Activated CD4-positive, alpha-beta T cell treated with anti-CD3 and anti-CD28 coated beads, Interleukin-2, amount 10 ng/mL, durations not matched to agents 24 days and 14 days (primary cell): ENCODE measurements around the gene ETNK2. TPM values are rescaled to one million over a fixed set of nuclear protein-coding genes. Genes with fewer than 3 reads are reported as not detected.

Experiments used
- DNase-seq: peaks from one replicate; pipeline ENCODE4 v3.0.0; 2022
- H3K27ac Mint-ChIP-seq: one replicate; pipeline ENCODE4 v1.8.0; 2022; ENCODE audit warnings: mild to moderate bottlenecking, mixed read lengths
- H3K27me3 Mint-ChIP-seq: one replicate; pipeline ENCODE4 v1.8.0; 2022; ENCODE audit warnings: mixed read lengths
- H3K36me3 Mint-ChIP-seq: one replicate; pipeline ENCODE4 v1.8.0; 2022; ENCODE audit warnings: low read depth, mild to moderate bottlenecking, mixed read lengths
- H3K4me1 Mint-ChIP-seq: one replicate; pipeline ENCODE4 v1.8.0; 2021; ENCODE audit warnings: mixed read lengths
- H3K4me3 Mint-ChIP-seq: one replicate; pipeline ENCODE4 v1.8.0; 2022; ENCODE audit warnings: mild to moderate bottlenecking, moderate library complexity, mixed read lengths
- H3K9me3 Mint-ChIP-seq: one replicate; pipeline ENCODE4 v1.8.0; 2021; ENCODE audit warnings: mixed read lengths
- intact Hi-C: fragments of 100-400 bp; cut with micrococcal nuclease; formaldehyde crosslinking; loops from one replicate; pipeline ENCODE4 v1.15.1; 2023
- total RNA-seq: library from RNA; stranded (reverse); gene quantifications from 2 replicates; pipeline ENCODE4 v1.2.3, GENCODE V29; 2022

Gene ETNK2
- total RNA-seq, 1 donor from 2014 or later, result not detected

DNA sequence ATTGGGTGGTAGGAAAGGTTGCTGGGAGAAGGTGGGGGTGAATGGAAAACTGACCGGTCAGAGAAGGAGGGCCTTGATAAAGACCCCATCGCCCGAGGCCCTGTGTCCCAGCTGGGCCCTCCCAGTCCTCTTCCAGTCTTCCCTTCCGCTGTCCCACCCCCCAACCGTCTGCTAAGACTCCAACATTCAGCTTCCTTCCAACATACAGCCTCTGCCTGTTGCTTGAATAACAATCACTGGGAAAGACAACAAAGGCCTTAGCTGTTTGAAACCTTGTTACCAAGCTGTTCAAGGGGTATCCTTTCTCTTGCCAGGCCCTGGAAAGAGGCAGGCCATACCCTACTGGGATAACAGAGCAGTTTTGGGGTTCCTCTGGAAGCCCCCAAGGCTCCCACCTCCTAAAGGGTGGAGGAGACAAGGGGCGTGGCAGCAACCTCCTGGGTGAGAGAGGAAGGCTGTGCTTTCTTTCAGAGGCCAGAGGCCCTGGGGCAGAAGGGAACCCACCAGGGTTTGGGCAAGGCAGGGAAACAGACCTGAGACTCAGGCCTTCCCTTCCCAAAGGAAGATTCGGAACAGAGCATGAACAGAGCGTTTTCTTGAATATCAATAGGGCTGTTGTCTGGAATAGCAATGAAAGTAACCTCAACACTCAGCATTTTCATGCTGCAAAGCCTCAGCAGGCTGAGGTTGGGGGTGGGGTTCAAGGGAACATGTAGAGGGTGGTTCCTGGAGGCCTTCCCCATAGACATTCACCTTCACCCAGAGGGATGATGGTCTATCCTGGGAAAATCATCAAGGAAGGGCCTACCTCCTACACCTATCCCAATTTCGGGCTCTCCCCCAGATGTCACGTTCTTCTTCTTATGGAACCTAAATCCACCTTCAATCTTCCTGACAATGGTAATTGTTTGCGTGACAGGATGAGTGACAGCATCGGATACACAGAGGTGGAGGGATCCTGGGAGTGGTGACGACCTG lies 4.1 kb downstream of the ETNK2 start:
- peaks cover 25% of the 10 kb centered on the region for H3K27me3 Mint-ChIP-seq
- intact Hi-C loops, result no loop called here

DNA sequence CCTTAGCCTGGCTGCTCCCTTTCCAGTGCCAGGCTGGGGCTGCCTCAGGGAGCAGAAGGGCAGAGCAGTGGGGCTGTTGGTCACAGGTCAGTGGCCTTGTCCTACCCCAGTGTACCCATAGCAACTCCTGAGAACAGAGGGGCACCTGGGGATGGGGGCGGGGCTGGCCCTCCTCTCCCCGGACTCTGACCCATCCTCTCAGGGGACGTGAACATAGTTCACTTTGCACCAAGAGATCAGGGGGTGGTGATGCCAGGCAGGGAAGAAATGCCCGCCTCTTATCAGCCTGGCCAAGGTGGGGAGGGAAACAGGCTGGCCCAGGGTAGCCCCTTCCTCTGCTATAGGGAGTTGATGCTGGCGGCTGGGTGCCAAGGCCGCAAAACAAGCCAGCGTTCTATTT lies 4.9 kb downstream of the ETNK2 start:
- no peaks in the 10 kb centered on the region for H3K4me1 Mint-ChIP-seq
- no peak overlapping the region for H3K4me3 Mint-ChIP-seq
- H3K36me3 Mint-ChIP-seq, result no peaks in the 10 kb centered on the region
- no peak overlapping the region for H3K27ac Mint-ChIP-seq
- H3K27me3 Mint-ChIP-seq, result peaks cover 21% of the 10 kb centered on the region
- intact Hi-C loops, result no loop called here
- no peaks in the 10 kb centered on the region for H3K9me3 Mint-ChIP-seq
- DNase-seq, result no peak

More for the DNA sequence above, 4.1 kb downstream of the ETNK2 start:
- Mint-ChIP-seq H3K4me3 (no peak overlapping the region), H3K9me3 (no peaks in the 10 kb centered on the region), H3K27ac (no peak overlapping the region), H3K4me1 (no peaks in the 10 kb centered on the region), H3K36me3 (no peaks in the 10 kb centered on the region)
- DNase-seq, result no peak

DNA sequence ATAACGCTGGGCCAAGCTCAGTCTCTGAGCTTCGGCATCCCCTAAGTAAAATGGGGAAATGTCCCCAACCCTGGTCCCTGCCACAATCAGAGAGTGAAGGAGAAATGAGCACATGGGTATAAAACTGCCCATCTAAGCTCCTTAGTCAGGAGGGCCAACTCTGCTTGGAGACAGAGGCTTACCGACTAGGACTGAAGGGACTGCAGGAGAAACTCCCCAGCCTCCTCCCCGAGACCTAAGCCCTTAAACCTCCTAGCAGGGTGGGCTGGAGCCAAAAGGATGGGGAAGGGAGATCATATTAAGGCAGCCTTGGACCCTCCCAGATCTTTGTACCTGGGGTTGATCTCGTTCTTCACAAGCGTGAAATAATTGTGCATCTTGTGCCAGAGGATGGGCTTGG lies 5.5 kb downstream of the ETNK2 start:
- no peaks in the 10 kb centered on the region for H3K9me3 Mint-ChIP-seq
- intact Hi-C loops, result no loop called here

DNA sequence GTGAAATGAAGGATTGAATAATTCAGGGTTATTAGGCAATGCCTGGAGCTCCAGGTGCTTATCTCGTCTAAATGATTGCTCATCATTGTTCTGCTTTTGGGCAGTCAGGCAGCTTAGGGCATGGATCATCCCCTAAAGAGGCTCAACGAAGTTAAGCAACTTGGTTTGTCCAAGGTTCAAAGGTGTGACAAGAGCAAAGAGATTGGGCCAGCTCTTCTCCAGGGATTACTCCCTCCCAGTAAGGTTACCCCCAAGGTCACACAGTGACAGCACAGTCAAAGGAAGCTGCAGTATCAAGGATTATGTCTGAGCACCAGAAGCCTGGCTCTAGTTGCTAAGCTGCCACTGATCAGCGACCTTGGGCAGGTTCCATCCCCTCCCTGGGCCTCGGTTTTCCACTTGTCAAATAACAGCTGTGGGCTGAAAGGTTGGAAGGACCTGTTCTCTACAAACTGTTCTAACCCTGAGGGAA lies 6.8 kb downstream of the ETNK2 start:
- intact Hi-C loops, result no loop called here

More for the DNA sequence above, 5.5 kb downstream of the ETNK2 start:
- DNase-seq, result no peak
- Mint-ChIP-seq H3K27ac (no peak overlapping the region), H3K4me3 (no peak overlapping the region), H3K4me1 (no peaks in the 10 kb centered on the region), H3K36me3 (no peaks in the 10 kb centered on the region), H3K27me3 (peaks cover 21% of the 10 kb centered on the region)

DNA sequence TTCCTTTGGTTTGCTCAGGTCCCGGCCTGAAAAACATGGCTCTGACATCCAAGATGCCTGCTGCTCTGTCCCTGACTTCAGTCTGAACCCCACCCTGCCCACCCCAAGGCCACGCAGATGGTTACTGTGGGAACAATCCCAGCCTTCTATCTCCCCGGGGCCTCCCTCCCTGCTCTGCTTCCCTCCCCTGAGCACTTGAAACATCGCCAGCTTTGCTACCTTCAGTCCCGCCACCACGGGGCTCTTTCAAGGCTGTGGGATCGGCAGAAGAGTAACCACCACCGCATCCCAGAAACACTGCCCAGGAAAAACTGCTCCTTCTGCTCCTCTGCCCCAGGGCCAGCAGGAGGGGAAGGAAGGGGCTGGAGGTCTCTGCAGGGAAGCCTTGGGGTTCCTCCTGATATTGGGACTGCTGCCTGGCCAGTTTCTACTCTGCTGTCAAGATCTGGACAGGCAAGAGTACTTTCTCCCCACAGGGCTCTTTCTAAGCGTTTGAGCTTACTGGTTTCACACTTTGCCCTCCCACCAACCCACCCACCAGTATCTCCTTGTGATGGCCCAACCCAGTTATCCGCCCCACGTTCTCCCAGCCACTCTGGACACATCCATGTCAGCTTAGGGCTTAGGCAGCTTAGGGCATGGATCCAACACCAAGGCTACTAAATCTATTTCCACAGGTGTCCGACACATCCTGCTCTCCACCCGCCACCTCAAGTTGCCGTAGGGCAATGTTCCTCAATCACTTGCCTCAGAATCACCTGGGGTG lies 8.4 kb downstream of the ETNK2 start:
- H3K27me3 Mint-ChIP-seq, result peaks cover 11% of the 10 kb centered on the region
- DNase-seq, result no peak
- no peaks in the 10 kb centered on the region for H3K4me1 Mint-ChIP-seq
- H3K36me3 Mint-ChIP-seq, result no peaks in the 10 kb centered on the region
- intact Hi-C loops, result no loop called here
- H3K4me3 Mint-ChIP-seq, result no peak overlapping the region
- H3K9me3 Mint-ChIP-seq, result no peaks in the 10 kb centered on the region
- no peak overlapping the region for H3K27ac Mint-ChIP-seq

More for the DNA sequence above, 6.8 kb downstream of the ETNK2 start:
- no peak for DNase-seq
- Mint-ChIP-seq H3K4me1 (no peaks in the 10 kb centered on the region), H3K4me3 (no peak overlapping the region), H3K27ac (no peak overlapping the region), H3K36me3 (no peaks in the 10 kb centered on the region), H3K27me3 (peaks cover 12% of the 10 kb centered on the region), H3K9me3 (no peaks in the 10 kb centered on the region)

DNA sequence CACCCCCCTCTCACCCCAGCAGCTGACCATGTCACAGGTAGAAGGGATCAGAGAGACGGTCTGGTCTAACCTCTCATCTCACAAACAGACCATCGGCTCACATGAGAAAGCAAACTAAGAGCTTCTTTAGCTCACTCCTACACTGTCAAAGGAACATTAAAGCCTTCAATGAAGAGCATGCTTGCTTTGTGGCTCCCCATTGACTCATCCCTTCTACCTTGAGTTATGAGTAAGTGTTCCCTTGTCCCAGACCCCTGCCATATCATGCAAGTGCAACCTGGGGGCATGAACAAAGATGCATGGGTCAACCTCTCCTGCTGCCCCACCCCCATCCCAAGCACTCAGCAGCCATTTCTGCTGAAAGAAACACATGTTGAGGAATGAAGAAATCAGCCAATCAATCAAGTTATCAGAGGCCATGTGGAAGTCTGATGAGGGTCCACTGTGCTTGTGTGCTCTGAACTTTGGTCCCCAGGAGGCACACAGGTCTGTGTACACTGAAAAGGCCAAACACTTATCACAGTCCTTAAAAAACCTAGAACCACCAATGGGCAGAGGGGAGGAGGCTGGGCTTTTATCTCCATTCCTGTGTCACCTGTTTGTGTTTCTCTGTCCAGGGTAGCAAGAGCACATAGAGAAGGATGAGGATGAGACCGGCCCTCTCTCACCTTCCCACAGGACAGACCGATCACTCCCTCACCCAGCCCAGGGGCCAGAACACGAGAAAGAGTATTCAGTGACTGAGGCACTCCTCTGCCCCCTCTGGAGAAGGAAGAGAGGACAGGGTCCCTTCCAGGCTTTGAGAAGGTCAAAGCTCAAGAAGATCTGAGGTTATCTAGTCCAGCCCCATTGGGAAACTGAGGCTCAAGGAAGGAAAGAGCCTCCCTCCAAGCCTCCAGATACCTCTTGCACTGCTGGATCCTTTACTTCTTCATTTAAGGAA lies 9.5 kb downstream of the ETNK2 start:
- H3K4me1 Mint-ChIP-seq, result no peaks in the 10 kb centered on the region
- H3K4me3 Mint-ChIP-seq, result no peak overlapping the region
- H3K27me3 Mint-ChIP-seq, result peaks cover 11% of the 10 kb centered on the region
- H3K27ac Mint-ChIP-seq, result no peak overlapping the region
- H3K9me3 Mint-ChIP-seq, result no peaks in the 10 kb centered on the region
- DNase-seq, result no peak
- intact Hi-C loops, result no loop called here
- H3K36me3 Mint-ChIP-seq, result no peaks in the 10 kb centered on the region

DNA sequence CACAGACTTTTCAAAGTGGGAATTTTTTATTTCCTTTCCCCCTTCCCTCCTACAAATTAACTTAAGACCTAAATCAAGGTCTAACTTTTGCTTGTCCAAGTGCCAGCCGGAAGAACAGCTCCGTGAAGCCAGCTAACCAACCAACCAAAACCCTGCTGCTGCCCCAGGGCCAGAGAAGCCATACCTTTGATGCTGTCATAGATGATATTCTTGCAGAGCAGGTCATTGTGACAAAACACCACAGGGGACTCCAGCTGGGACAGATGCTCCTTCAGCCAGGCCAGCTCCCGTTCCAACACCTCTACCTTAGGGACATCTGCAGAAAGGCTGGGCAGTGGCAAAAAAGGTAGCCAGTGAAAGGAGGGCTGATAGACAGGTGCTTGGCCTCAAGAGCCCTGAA lies 10.7 kb downstream of the ETNK2 start:
- H3K27ac Mint-ChIP-seq, result no peak overlapping the region
- H3K36me3 Mint-ChIP-seq, result no peaks in the 10 kb centered on the region
- DNase-seq, result no peak
- H3K9me3 Mint-ChIP-seq, result no peaks in the 10 kb centered on the region
- peaks cover 9% of the 10 kb centered on the region for H3K27me3 Mint-ChIP-seq
- no peaks in the 10 kb centered on the region for H3K4me1 Mint-ChIP-seq
- H3K4me3 Mint-ChIP-seq, result no peak overlapping the region
- intact Hi-C loops, result no loop called here

DNA sequence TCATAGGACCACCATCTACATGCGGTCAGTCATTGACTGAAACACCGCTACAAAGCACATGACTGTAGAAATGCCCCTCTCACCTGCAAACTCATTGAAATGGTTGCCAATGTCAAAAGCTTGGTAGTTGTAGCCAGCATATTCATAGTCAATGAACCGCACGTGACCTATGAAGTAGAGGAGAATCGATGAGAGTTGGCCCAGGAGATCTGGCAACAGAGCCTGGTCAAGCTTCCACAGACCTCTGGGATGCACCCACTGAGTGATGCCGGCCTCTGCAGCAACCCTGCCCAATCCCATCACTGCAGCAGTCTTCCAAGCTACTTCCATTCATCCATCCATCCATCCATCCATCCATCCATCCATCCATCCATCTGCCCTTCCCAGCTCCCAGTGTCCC lies 11.9 kb downstream of the ETNK2 start:
- Mint-ChIP-seq H3K4me3 (no peak overlapping the region), H3K27me3 (peaks cover 5% of the 10 kb centered on the region), H3K9me3 (no peaks in the 10 kb centered on the region), H3K4me1 (no peaks in the 10 kb centered on the region), H3K36me3 (no peaks in the 10 kb centered on the region), H3K27ac (no peak overlapping the region)
- intact Hi-C loops, result no loop called here
- no peak for DNase-seq

DNA sequence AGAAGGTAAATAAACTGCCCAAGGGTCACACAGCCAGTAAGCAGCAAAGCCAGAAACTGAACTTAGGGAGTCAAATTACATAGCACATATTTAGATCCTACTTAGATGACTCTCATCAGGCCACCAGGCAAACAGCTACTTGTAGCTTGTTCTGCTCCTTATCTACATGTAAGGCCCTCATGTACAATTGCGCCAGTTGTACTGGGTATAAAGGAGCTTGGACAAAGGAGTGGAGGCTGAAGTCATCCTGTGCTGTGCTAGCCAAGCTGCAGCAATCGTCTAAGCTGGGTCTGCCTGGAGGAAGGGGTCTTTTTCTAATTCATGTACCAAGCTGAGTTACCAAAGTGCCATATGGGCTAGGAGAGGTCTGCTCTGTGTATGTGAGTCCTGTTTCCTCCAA lies 12.8 kb downstream of the ETNK2 start:
- no peaks in the 10 kb centered on the region for H3K27me3 Mint-ChIP-seq
- no peaks in the 10 kb centered on the region for H3K9me3 Mint-ChIP-seq
- no peaks in the 10 kb centered on the region for H3K36me3 Mint-ChIP-seq
- intact Hi-C loops, result no loop called here
- H3K4me1 Mint-ChIP-seq, result no peaks in the 10 kb centered on the region
- H3K4me3 Mint-ChIP-seq, result no peak overlapping the region
- H3K27ac Mint-ChIP-seq, result no peak overlapping the region
- DNase-seq, result no peak

DNA sequence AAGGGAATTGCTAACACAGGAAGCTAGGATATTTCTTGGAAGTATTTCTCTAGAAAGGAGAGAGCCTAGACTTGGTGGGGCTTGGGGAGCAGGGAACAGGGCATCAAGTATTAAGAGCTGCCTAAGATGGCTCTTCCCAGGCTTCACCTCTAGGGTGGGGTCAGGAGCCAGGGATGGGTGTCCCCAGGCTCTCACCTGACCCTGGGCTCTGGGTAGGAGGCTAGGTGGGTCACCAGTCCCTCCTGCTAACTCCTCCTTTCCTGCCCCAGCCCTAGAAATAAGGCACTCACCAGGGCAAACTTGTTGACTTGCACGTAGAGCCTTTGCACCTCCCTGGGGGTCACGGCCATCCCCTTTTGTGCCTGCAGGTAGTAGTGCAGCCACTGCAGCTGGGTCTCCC lies 15.0 kb downstream of the ETNK2 start:
- intact Hi-C loops, result no loop called here
- no peaks in the 10 kb centered on the region for H3K27me3 Mint-ChIP-seq

DNA sequence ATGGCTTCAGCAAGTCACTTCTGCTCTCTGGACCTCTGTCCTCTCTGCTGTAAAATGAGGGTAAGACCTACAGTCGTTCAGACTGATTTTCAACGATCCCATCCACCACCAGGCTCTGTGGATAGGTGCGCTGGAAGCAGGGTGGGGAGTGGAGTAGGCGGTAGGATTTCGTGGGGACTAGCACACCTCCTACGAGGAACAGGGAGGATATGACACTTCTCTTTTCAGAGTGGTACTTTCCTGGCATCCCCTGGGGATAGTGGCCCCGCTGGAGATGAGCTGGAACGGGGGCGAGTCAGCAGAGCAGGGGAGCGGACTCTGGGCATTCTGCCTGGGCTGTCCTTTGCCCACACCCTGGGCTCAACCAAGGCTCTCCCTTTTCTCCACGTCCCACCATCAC lies 17.7 kb downstream of the ETNK2 start:
- Mint-ChIP-seq H3K27ac (no peak overlapping the region), H3K9me3 (no peaks in the 10 kb centered on the region), H3K4me1 (peaks cover 3% of the 10 kb centered on the region), H3K4me3 (no peak overlapping the region), H3K36me3 (no peaks in the 10 kb centered on the region), H3K27me3 (no peaks in the 10 kb centered on the region)
- intact Hi-C loops, result no loop called here
- DNase-seq, result no peak

More for the DNA sequence above, 15.0 kb downstream of the ETNK2 start:
- H3K4me1 Mint-ChIP-seq, result no peaks in the 10 kb centered on the region
- no peaks in the 10 kb centered on the region for H3K36me3 Mint-ChIP-seq
- no peak for DNase-seq
- no peaks in the 10 kb centered on the region for H3K9me3 Mint-ChIP-seq
- no peak overlapping the region for H3K27ac Mint-ChIP-seq
- no peak overlapping the region for H3K4me3 Mint-ChIP-seq

DNA sequence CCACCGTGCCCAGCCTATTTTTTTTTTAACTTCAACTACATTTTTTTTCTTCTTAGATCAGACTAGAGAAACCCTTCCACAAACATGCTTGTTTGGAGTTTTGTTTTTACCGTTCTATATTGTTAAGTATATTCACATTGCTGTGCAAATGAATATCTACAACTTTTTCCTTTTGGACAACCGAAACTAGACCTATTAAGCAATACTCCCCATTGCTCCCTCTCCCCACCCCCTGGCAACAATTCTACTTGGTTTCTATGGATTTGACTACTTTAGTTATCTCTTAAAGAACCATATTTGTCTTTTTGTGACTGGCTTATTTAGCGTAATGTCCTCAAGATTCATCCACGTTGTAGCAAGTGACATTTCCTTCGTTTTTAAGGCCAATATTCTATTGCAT lies 19.1 kb downstream of the ETNK2 start:
- H3K9me3 Mint-ChIP-seq, result no peaks in the 10 kb centered on the region
- intact Hi-C loops, result no loop called here
- no peak overlapping the region for H3K27ac Mint-ChIP-seq
- H3K36me3 Mint-ChIP-seq, result no peaks in the 10 kb centered on the region
- no peak overlapping the region for H3K4me3 Mint-ChIP-seq
- H3K27me3 Mint-ChIP-seq, result no peaks in the 10 kb centered on the region
- DNase-seq, result no peak
- H3K4me1 Mint-ChIP-seq, result peaks cover 9% of the 10 kb centered on the region

DNA sequence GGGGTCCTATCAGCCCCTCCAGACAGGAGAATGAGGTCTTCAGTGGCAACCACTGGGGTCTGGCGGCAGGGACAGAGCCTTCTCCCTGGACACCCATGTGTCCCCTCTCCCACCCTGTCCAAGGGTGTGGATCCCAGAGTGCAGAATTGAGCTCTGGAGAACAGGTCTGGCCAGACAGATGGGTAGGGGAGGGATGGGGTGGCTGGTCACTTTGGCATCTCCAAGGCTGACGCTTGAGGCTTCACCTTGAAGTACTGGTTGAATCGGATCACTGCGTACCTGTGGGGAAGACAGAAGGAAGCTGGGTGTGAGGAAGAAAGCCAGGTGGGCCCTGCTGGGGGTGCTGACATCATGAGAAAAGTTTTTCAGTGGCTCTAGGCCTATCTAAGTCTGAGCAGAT lies 19.9 kb downstream of the ETNK2 start:
- Mint-ChIP-seq H3K27ac (no peak overlapping the region), H3K4me3 (no peak overlapping the region), H3K27me3 (no peaks in the 10 kb centered on the region), H3K9me3 (no peaks in the 10 kb centered on the region), H3K4me1 (peaks cover 9% of the 10 kb centered on the region), H3K36me3 (no peaks in the 10 kb centered on the region)
- no peak for DNase-seq
- intact Hi-C loops, result no loop called here
